ENCODE results near the gene KITLG.
"Not testable (repeated sequence)": the region's sequence is repeated elsewhere in the genome, so short reads cannot be mapped to it uniquely, and the experiment has no call there.

The KITLG gene

GRCh38 chr12:88538250-88538649 is 42.0 kb downstream of the KITLG start:
- no peak for DNase-seq

DNA sequence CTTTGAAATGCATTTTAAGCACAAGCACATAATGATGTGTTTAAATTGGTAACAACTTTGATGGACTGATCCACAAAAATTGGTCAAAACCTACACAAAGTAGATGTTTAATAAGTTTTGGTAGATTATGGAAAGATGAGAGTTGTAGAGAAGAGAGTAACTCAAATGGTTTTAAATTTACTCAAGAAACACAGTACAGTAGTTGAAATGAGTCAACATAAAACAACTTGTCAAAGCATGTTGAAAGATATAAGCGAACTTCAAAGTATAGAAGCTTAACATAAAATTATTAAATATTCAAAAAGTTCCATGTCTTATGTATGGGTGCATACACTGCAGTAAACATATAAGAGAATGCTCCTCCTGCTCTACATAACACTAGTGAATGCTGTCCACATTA is 49.4 kb downstream of the KITLG start:
- DNase-seq, result no peak

GRCh38 chr12:88529531-88530488 is 50.5 kb downstream of the KITLG start:
- DNase-seq, result no peak

- DNase-seq, result no peak
Observed at GRCh38 chr12:88522961-88523360, 57.3 kb downstream of the KITLG start.

GRCh38 chr12:88520436-88520820 is 59.8 kb downstream of the KITLG start:
- no peak for DNase-seq

- no peak for DNase-seq
Observed at GRCh38 chr12:88519802-88520435, 60.4 kb downstream of the KITLG start.

DNA sequence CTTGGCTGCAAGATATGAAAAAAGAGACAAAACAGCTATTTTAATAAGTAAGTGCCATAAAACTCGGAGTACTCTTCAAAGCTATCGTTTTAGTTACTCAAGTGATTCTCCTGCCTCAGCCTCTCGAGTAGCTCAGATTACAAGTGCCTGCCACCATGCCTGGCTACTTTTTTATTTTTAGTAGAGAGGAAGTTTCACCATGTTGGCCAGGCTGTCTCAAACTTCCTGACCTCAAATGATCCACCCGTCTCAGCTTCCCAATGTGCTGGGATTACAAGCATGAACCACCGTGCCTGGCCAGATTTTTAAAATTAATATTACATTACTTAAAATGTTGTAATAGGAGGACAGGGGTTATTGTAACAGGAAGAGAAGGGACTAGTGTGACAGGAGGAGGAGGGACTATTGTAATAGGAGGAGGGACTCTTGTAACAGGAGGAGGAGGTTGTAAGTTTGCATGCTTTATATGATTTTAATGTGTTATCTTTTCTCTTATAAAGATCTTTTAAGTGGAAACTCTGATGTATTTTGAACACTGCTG is 61.3 kb downstream of the KITLG start:
- no peak for DNase-seq

DNA sequence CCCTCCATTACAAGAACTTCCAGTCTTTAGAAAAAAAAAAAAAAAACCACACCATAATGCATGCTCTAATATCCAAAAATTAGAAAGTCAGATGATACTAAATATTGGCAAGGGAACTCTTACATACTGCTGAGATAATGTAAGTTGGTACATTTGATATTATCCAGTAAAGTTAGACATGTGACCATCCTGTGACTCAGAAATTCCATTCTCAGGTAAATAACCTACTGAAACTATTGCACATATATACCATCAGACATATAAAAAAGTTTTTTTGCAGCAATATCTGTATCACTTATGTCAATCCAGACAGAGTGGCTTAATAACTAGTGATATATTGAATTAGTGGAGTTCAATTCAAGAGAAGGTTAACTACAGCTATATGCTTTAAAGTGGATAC is 63.5 kb downstream of the KITLG start:
- no peak for DNase-seq

- DNase-seq, result no peak
Observed at GRCh38 chr12:88510843-88511242, 69.4 kb downstream of the KITLG start.

DNA sequence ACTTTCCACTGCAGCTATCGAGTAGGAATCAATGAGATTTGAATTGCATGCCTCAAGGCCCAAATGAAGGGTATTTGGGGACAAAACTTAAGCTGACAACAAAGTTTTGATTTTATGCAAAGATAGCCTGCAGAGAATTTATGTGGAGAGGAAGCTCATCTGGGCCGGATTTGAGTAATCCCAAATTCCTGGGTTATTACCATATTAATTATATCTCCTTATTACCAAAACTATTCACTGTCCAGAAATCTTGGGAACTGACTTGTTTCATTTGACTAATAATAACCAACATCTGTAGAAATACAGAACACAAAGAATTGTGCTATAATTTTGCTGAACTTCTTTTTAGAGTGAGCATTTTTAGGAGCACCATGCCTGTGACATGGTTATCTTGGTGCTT is 70.4 kb downstream of the KITLG start:
- no peak for DNase-seq

- DNase-seq, result no peak
Observed at GRCh38 chr12:88509347-88509746, 70.9 kb downstream of the KITLG start.

DNA sequence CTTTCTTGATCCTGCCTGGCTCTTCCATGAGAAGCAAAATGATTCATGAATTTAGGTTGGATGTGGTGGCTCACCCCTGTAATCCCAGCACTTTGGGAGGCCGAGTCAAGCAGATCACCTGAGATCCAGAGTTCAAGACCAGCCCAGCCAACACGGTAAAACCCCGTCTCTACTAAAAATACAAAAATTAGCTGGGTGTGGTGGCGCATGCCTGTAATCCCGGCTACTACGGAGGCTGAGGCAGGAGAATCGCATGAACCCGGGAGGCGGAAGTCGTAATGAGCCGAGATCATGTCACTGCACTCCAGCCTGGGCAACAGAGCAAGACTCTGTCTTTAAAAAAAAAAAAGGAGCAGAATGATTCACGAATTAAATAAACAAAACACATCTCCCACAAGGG is 72.4 kb downstream of the KITLG start:
- DNase-seq, result not testable (repeated sequence)

DNA sequence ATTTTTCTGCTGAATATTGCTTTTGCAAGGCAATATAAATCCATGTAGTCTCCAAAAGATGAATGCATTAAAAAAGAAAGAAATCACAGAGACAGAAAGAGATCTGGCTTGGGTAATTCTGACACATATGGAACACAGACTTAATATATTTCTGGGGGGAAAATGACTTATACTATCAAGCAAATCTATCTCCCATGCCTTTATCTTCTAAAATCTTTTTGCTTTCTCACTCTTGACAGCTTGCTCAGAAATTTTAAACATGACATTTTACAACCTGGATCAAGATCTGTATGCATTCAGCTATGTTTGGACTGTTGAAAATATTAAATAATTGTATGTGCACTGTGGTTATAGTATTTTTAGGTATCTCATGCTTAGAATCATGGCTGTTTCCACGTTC is 73.0 kb downstream of the KITLG start:
- DNase-seq, result no peak

- DNase-seq, result no peak
Observed at GRCh38 chr12:88505696-88506095, 74.6 kb downstream of the KITLG start.

GRCh38 chr12:88503281-88503703 is 77.0 kb downstream of the KITLG start:
- DNase-seq, result no peak

GRCh38 chr12:88501972-88502938 is 78.0 kb downstream of the KITLG start:
- no peak for DNase-seq

DNA sequence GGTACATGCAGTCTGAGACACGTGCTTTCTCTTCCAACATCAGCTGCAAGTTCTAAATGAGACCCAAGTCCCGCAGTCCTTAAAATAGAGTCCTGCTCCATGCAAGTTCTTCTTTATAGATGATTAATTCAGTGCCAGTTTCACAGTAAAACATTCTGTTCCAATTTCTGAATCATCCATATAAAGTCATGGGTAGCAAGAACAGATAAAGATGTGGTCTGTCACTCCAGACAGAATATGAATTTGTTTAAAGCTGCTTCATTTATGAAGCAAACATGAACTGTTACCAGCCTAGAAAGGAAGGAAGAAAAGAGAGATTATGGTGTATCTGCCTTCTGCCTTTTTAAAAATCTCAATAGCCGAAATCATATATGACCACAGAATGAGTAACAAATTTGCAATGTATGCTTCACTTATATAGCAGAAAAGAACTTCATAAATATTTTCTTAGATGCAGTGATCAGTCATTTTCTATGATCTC is 83.3 kb downstream of the KITLG start:
- DNase-seq, result no peak

GRCh38 chr12:88496429-88496828 is 83.8 kb downstream of the KITLG start:
- no peak for DNase-seq

GRCh38 chr12:88495031-88495430 is 85.2 kb downstream of the KITLG start:
- no peak for DNase-seq

DNA sequence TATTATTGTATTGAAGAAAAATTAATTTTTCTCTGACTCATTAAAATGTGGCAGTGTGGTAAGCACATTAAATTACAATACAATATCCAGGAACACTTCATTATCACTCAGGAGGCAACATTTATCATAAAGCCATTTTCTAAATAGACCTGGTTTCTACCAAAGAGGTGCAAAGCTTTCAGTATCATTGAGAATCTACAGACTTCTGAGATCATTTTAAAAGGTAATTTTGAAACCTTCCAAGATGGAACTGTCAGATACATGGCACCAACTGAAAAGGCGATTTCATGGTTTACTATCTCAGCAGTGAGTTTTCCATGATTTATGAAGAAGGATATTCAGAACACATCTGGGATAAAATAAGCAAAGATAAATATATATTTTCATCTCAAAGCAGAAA is 85.8 kb downstream of the KITLG start:
- no peak for DNase-seq

GRCh38 chr12:88493636-88494035 is 86.6 kb downstream of the KITLG start:
- DNase-seq, result no peak

DNA sequence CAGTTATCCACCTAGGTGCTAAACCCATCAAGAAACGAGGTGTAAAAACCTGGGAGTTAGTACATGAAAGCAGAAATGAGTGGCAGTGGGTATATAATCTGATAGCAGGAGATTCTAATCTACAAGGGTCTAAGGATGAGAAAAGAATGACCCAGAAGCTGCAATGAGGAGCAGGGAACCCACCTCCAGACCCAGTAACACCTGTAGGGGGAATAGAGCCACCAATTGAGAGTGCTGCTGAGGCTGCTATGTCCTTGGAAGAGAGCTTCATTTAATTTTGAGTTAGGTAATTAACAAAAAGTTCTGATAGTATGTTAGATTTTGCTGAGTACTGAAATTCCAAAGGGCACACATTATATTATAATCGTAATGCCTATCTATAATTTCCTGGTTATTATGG is 89.8 kb downstream of the KITLG start:
- DNase-seq, result no peak

GRCh38 chr12:88472775-88473174 is 107.5 kb downstream of the KITLG start:
- no peak for DNase-seq

Measured in stimulated activated CD4-positive, alpha-beta T cell treated with anti-CD3 and anti-CD28 coated beads, Interleukin-12 subunit alpha, Interleukin-12 subunit beta, amount 100 ng/mL, for 4 hours (primary cell).